HCT116 (cell line): Measurements from ENCODE around the gene ZBTB20. TPM values are rescaled to one million over a fixed set of nuclear protein-coding genes. Genes with fewer than 3 reads are reported as not detected.

Source experiments
- ATAC-seq: fragments of 200-7000 bp; cut with Tn5 transposase; 2 replicates; pipeline ENCODE4 v1.9.1; 2020; ENCODE audit warnings: mild to moderate bottlenecking, moderate library complexity
- BruUV-seq: library from RNA; stranded (reverse); fragments of 400-500 nt; replicated peaks from 2 replicates; lab custom pipeline; 2021; lab: Mats Ljungman, UMichigan
- CTCF ChIA-PET: fragments of 300-600 bp; sonication (Branson Sonifier 250); formaldehyde crosslinking; loops from one replicate; lab custom pipeline; 2021; ENCODE audit warnings: antibody characterized with exemption; lab: Charles Lee
- POLR2A ChIA-PET: fragments of 300-600, 350-600 bp; sonication (Branson Sonifier 250); formaldehyde crosslinking; loops from one replicate; lab custom pipeline; 2021; ENCODE audit warnings: antibody characterized with exemption; lab: Charles Lee
- RAD21 ChIA-PET, 2 experiments: fragments of 300-600 bp; sonication (Branson Sonifier 250); formaldehyde crosslinking; loops; one replicate each; lab custom pipeline; 2023; ENCODE audit warnings: low total read pairs in 2 of 2; ENCODE audit not compliant: uncharacterized antibody in 2 of 2, unreplicated experiment in 2 of 2, low non-redundant PET in 1 of 2; lab: Charles Lee
- DNase-seq: peaks from one replicate; pipeline ENCODE4 v3.0.0-alpha.2; 2010; ENCODE audit warnings: low read depth, low spot score
- H2AFZ ChIP-seq: fragments of 200-600 bp; shearing (Covaris generic), sonication (generic); 2 replicates; pipeline ENCODE4 v1.6.1; 2017; ENCODE audit warnings: low read depth, mixed run types, mixed read lengths, antibody characterized with exemption, low read length; ENCODE audit not compliant: poor library complexity, severe bottlenecking
- H3K27ac ChIP-seq: 2 replicates; pipeline ENCODE4 v1.5.1; 2012; ENCODE audit warnings: low read depth, low read length
- H3K27me3 ChIP-seq: fragments of 200-600 bp; sonication (generic); 2 replicates; pipeline ENCODE4 v1.6.1; 2016; ENCODE audit warnings: mixed run types, low read length, mixed read lengths; ENCODE audit not compliant: insufficient read depth
- H3K36me3 ChIP-seq, 2 experiments: fragments of 200-500 bp in 1 of 2; fragments of 200-600 bp in 1 of 2; sonication (Bioruptor generic) in 1 of 2; sonication (generic) in 1 of 2; 2 replicates each; pipeline versions ENCODE4 v1.5.1 to v1.6.1; 2014 to 2016; ENCODE audit warnings: low read length in 2 of 2, inconsistent platforms in 1 of 2, mixed read lengths in 1 of 2, mixed run types in 1 of 2; ENCODE audit not compliant: insufficient read depth in 2 of 2, control insufficient read depth in 1 of 2
- H3K4me1 ChIP-seq, 2 experiments: fragments of 200-600 bp in 1 of 2; sonication (generic) in 1 of 2; 2 replicates each; pipeline versions ENCODE4 v1.5.1 to v1.6.1; 2012 to 2017; ENCODE audit warnings: low read length in 2 of 2, inconsistent platforms in 1 of 2, mild to moderate bottlenecking in 1 of 2, mixed read lengths in 1 of 2, mixed run types in 1 of 2, moderate library complexity in 1 of 2; ENCODE audit not compliant: insufficient read depth in 2 of 2, control insufficient read depth in 1 of 2
- H3K4me2 ChIP-seq: fragments of 200-600 bp; sonication (generic); 2 replicates; pipeline ENCODE4 v1.6.1; 2017; ENCODE audit warnings: mixed run types, low read length, mixed read lengths
- H3K4me3 ChIP-seq, 2 experiments: fragments of 200-600 bp in 1 of 2; sonication (generic) in 1 of 2; replicated peaks in 1 of 2; 2 replicates each; pipeline ENCODE4 v1.5.1; 2011 to 2016; ENCODE audit warnings: low read length in 2 of 2, control low read depth in 1 of 2, low read depth in 1 of 2, mild to moderate bottlenecking in 1 of 2, mixed read lengths in 1 of 2, mixed run types in 1 of 2
- H3K79me2 ChIP-seq: fragments of 200-600 bp; sonication (generic); 2 replicates; pipeline ENCODE4 v1.6.1; 2017; ENCODE audit warnings: mild to moderate bottlenecking, mixed run types, low read length, moderate library complexity, mixed read lengths; ENCODE audit not compliant: insufficient read depth
- H3K9ac ChIP-seq: fragments of 200-600 bp; sonication (generic); 2 replicates; pipeline ENCODE4 v1.6.1; 2016; ENCODE audit warnings: low read length, mixed read lengths
- H3K9me2 ChIP-seq: fragments of 200-600 bp; sonication (generic), shearing (Covaris generic); 2 replicates; pipeline ENCODE4 v1.6.1; 2017; ENCODE audit warnings: mixed run types, mild to moderate bottlenecking, moderate library complexity; ENCODE audit not compliant: insufficient read depth
- H3K9me3 ChIP-seq, 2 experiments: fragments of 200-500 bp in 1 of 2; fragments of 200-600 bp in 1 of 2; sonication (Bioruptor generic) in 1 of 2; sonication (generic) in 1 of 2; 2 replicates each; pipeline ENCODE4 v1.6.1; 2014 to 2017; ENCODE audit warnings: low read length in 2 of 2, mixed read lengths in 2 of 2, inconsistent platforms in 1 of 2, low read depth in 1 of 2, mild to moderate bottlenecking in 1 of 2, mixed run types in 1 of 2, moderate library complexity in 1 of 2; ENCODE audit not compliant: control insufficient read depth in 1 of 2, insufficient read depth in 1 of 2
- H4K20me1 ChIP-seq: fragments of 200-600 bp; sonication (generic), shearing (Covaris generic); 2 replicates; pipeline ENCODE4 v1.6.1; 2017; ENCODE audit warnings: mixed run types, mild to moderate bottlenecking, moderate library complexity; ENCODE audit not compliant: insufficient read depth
- ATF3 ChIP-seq: IDR thresholded peaks from 2 replicates; pipeline ENCODE4 v1.6.1; 2012
- CEBPB ChIP-seq: IDR thresholded peaks from 2 replicates; pipeline ENCODE4 v1.6.1; 2012; ENCODE audit warnings: low read depth
- CTCF ChIP-seq, 3 experiments: fragments of 200-600 bp in 1 of 3; sonication (generic) in 1 of 3; IDR thresholded peaks in 2 of 3; conservative IDR thresholded peaks in 1 of 3; 2 replicates each; pipeline ENCODE4 v1.5.1; 2012 to 2017; ENCODE audit warnings: low read depth in 2 of 3, low read length in 2 of 3, antibody characterized with exemption in 1 of 3, borderline replicate concordance in 1 of 3, control low read depth in 1 of 3, mild to moderate bottlenecking in 1 of 3, mixed read lengths in 1 of 3, mixed run types in 1 of 3, moderate library complexity in 1 of 3; ENCODE audit not compliant: insufficient read depth in 1 of 3
- EGR1 ChIP-seq: IDR thresholded peaks from 2 replicates; pipeline ENCODE4 v1.6.1; 2012; ENCODE audit warnings: low read depth
- ELF1 ChIP-seq: IDR thresholded peaks from 2 replicates; pipeline ENCODE4 v1.6.1; 2012; ENCODE audit warnings: low read depth, borderline replicate concordance
- EZH2 ChIP-seq: fragments of 200-600 bp; sonication (generic); IDR thresholded peaks from 2 replicates; pipeline ENCODE4 v1.6.1; 2017; ENCODE audit warnings: antibody characterized with exemption, mixed run types
- EZH2phosphoT487 ChIP-seq: fragments of 200-600 bp; IDR thresholded peaks from 2 replicates; pipeline ENCODE4 v1.6.1; 2018; ENCODE audit warnings: antibody characterized with exemption, borderline replicate concordance
- FOSL1 ChIP-seq: IDR thresholded peaks from 2 replicates; pipeline ENCODE4 v1.6.1; 2012; ENCODE audit warnings: low read depth
- JUND ChIP-seq: IDR thresholded peaks from 2 replicates; pipeline ENCODE4 v1.6.1; 2012
- MAX ChIP-seq: IDR thresholded peaks from 2 replicates; pipeline ENCODE4 v1.6.1; 2012
- POLR2AphosphoS5 ChIP-seq: IDR thresholded peaks from 2 replicates; pipeline ENCODE4 v1.6.1; 2011; ENCODE audit warnings: mild to moderate bottlenecking, low read depth, low read length, moderate library complexity
- RAD21 ChIP-seq: IDR thresholded peaks from 2 replicates; pipeline ENCODE4 v1.6.1; 2012; ENCODE audit warnings: low read depth, mild to moderate bottlenecking
- REST ChIP-seq: IDR thresholded peaks from 2 replicates; pipeline ENCODE4 v1.6.1; 2012; ENCODE audit warnings: low read depth
- SP1 ChIP-seq: IDR thresholded peaks from 2 replicates; pipeline ENCODE4 v1.6.1; 2012; ENCODE audit warnings: low read depth
- TCF7L2 ChIP-seq: IDR thresholded peaks from 2 replicates; pipeline ENCODE4 v1.7.0; 2011; ENCODE audit warnings: borderline replicate concordance, inconsistent platforms; ENCODE audit not compliant: insufficient read depth, insufficient read length; ENCODE audit errors: extremely low read depth
- ZBTB33 ChIP-seq: IDR thresholded peaks from 2 replicates; pipeline ENCODE4 v1.6.1; 2011; ENCODE audit warnings: mild to moderate bottlenecking, low read length, moderate library complexity; ENCODE audit not compliant: insufficient replicate concordance; ENCODE audit errors: extremely low read depth
- ZFX ChIP-seq: fragments of 450-650 bp; IDR thresholded peaks from 2 replicates; pipeline ENCODE4 v1.6.1; 2017
- ZNF274 ChIP-seq: fragments of 200-500 bp; sonication (Bioruptor generic); IDR thresholded peaks from 2 replicates; pipeline ENCODE4 v1.6.1; 2014; ENCODE audit warnings: mild to moderate bottlenecking, low read depth, low read length, inconsistent platforms
- intact Hi-C: fragments of 100-400 bp; cut with micrococcal nuclease; formaldehyde crosslinking; loops from 2 replicates; pipeline ENCODE4 v1.10.0; 2022
- total RNA-seq: library from RNA; stranded (reverse); gene quantifications from one replicate; pipeline ENCODE4 v1.2.1, GENCODE V29; 2021; ENCODE audit not compliant: unreplicated experiment

ZBTB20 gene
- total RNA-seq, 1 experiment from 2014 or later: 42.1 TPM

GRCh38 chr3:114816052-114816451 is 331.0 kb downstream of the ZBTB20 start:
- RAD21 ChIA-PET: no interaction called here
- no TSS peak for BruUV-seq
- Histone ChIP-seq H3K4me3 (no peak overlapping the region), H3K9me3 (no peaks in the 10 kb centered on the region), H3K9me2 (no peaks in the 10 kb centered on the region), H3K79me2 (no peaks in the 10 kb centered on the region), H3K36me3 (no peaks in the 10 kb centered on the region), H2AFZ (no peak overlapping the region), H3K27me3 (no peaks in the 10 kb centered on the region), H4K20me1 (no peaks in the 10 kb centered on the region), H3K9ac (no peak overlapping the region), H3K4me2 (no peak overlapping the region), H3K4me1 (peaks cover 0 to 4% of the 10 kb centered on the region in 2 experiments; a peak in 1 of 4 replicates), H3K27ac (no peak overlapping the region)
- TF ChIP-seq CEBPB: no peak
- no peak for TF ChIP-seq ELF1
- TF ChIP-seq SP1: no peak
- no peak for TF ChIP-seq RAD21
- no peak for TF ChIP-seq ZBTB33
- no peak for TF ChIP-seq ZFX
- TF ChIP-seq ATF3: no peak
- TF ChIP-seq MAX: no peak
- no peak for TF ChIP-seq EGR1
- no peak for TF ChIP-seq TCF7L2
- no peak for TF ChIP-seq CTCF (IDR thresholded peaks at IDR 0.05 in 2 of 3, conservative IDR thresholded peaks at IDR 0.05 in 1 of 3; ENCODE audit: borderline replicate concordance in 1 of 3, insufficient read depth in 1 of 3, low read depth in 2 of 3, low read length in 2 of 3)
- TF ChIP-seq JUND: no peak
- TF ChIP-seq FOSL1: no peak
- TF ChIP-seq EZH2phosphoT487: no peak
- no peak for TF ChIP-seq ZNF274
- TF ChIP-seq REST: no peak
- no peak for TF ChIP-seq EZH2
- no peak for TF ChIP-seq POLR2AphosphoS5
- ATAC-seq: no peak
- POLR2A ChIA-PET: interaction anchor here (1.4 kb wide), 1 partner anchor 9 kb away, joined by 3 read pairs; no protein-coding TSS in a partner anchor
- DNase-seq: no peak
- intact Hi-C loops: no loop called here
- CTCF ChIA-PET: no interaction called here
